AG10803 (cell line): ENCODE measurements around the gene PALD1.

Experiments used
- DNase-seq: peaks from one replicate; pipeline ENCODE4 v3.0.0; 2010; ENCODE audit warnings: low read depth
- H3K4me3 ChIP-seq: 2 replicates; pipeline ENCODE4 v1.5.1; 2011; ENCODE audit warnings: mild to moderate bottlenecking, low read length, control low read depth
- CTCF ChIP-seq: conservative IDR thresholded peaks from 2 replicates; pipeline ENCODE4 v1.5.1; 2011; ENCODE audit warnings: mild to moderate bottlenecking, low read length, control low read depth, inconsistent platforms

PALD1 gene

GRCh38 chr10:70567603-70568002, 89.0 kb downstream of the PALD1 start:
- TF ChIP-seq CTCF: no peak
- DNase-seq: no peak

GRCh38 chr10:70568113-70568512, 89.5 kb downstream of the PALD1 start:
- no peak for DNase-seq
- TF ChIP-seq CTCF: no peak
- no peak overlapping the region for H3K4me3 ChIP-seq

More at GRCh38 chr10:70567603-70568002, 89.0 kb downstream of the PALD1 start:
- H3K4me3 ChIP-seq: no peak overlapping the region

- no peak overlapping the region for H3K4me3 ChIP-seq
- no peak for DNase-seq
- no peak for TF ChIP-seq CTCF
Observed at GRCh38 chr10:70568781-70569495, 90.4 kb downstream of the PALD1 start.

GRCh38 chr10:70571236-70571635, 92.7 kb downstream of the PALD1 start:
- no peak for TF ChIP-seq CTCF
- no peak for DNase-seq
- H3K4me3 ChIP-seq: no peak overlapping the region

- DNase-seq: no peak
- H3K4me3 ChIP-seq: no peak overlapping the region
- no peak for TF ChIP-seq CTCF
Observed at GRCh38 chr10:70571636-70572439, 93.3 kb downstream of the PALD1 start.

GRCh38 chr10:70573599-70574506, 95.3 kb downstream of the PALD1 start:
- no peak overlapping the region for H3K4me3 ChIP-seq
- no peak for DNase-seq
- TF ChIP-seq CTCF: no peak
